Measurements from ENCODE around the gene GPR45.

- TF ChIP-seq, protein P1, sequence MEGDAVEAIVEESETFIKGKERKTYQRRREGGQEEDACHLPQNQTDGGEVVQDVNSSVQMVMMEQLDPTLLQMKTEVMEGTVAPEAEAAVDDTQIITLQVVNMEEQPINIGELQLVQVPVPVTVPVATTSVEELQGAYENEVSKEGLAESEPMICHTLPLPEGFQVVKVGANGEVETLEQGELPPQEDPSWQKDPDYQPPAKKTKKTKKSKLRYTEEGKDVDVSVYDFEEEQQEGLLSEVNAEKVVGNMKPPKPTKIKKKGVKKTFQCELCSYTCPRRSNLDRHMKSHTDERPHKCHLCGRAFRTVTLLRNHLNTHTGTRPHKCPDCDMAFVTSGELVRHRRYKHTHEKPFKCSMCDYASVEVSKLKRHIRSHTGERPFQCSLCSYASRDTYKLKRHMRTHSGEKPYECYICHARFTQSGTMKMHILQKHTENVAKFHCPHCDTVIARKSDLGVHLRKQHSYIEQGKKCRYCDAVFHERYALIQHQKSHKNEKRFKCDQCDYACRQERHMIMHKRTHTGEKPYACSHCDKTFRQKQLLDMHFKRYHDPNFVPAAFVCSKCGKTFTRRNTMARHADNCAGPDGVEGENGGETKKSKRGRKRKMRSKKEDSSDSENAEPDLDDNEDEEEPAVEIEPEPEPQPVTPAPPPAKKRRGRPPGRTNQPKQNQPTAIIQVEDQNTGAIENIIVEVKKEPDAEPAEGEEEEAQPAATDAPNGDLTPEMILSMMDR (IDR thresholded peaks at IDR 0.05; ENCODE audit: low read length): no peak
- TF ChIP-seq EZH2 (optimal IDR thresholded peaks at IDR 0.05; ENCODE audit: low read depth, low read length): no peak
- no peak for TF ChIP-seq EZH2phosphoT487 (IDR thresholded peaks at IDR 0.05; ENCODE audit: low read length)
These were observed 50.4 kb downstream of the GPR45 start for GRCh38 chr2:105291981-105292380.
